ENCODE data around the gene DAB2IP.
"Not testable (repeated sequence)": the region's sequence is repeated elsewhere in the genome, so short reads cannot be mapped to it uniquely, and the experiment has no call there.

The DAB2IP gene

GRCh38 chr9:121609822-121610637, 41.4 kb upstream of the DAB2IP start:
- no peak for TF ChIP-seq CTCF (conservative IDR thresholded peaks at IDR 0.05)
- TF ChIP-seq ZFX (IDR thresholded peaks at IDR 0.05), result no peak
- H3K27ac ChIP-seq, result no peak overlapping the region

- TF ChIP-seq ZFX (IDR thresholded peaks at IDR 0.05) (no peak), CTCF (conservative IDR thresholded peaks at IDR 0.05) (no peak)
- H3K27ac ChIP-seq, result no peak overlapping the region
Observed at GRCh38 chr9:121610638-121610953, 40.8 kb upstream of the DAB2IP start.

GRCh38 chr9:121612511-121612998, 38.9 kb upstream of the DAB2IP start:
- TF ChIP-seq CTCF (conservative IDR thresholded peaks at IDR 0.05), result no peak
- no peak for TF ChIP-seq ZFX (IDR thresholded peaks at IDR 0.05)
- H3K27ac ChIP-seq, result no peak overlapping the region

- no peak overlapping the region for H3K27ac ChIP-seq
- no peak for TF ChIP-seq CTCF (conservative IDR thresholded peaks at IDR 0.05)
- TF ChIP-seq ZFX (IDR thresholded peaks at IDR 0.05), result no peak
Observed at GRCh38 chr9:121613009-121613752, 38.3 kb upstream of the DAB2IP start.

GRCh38 chr9:121616123-121616755, 35.2 kb upstream of the DAB2IP start:
- TF ChIP-seq ZFX (IDR thresholded peaks at IDR 0.05), result no peak
- no peak for TF ChIP-seq CTCF (conservative IDR thresholded peaks at IDR 0.05)
- H3K27ac ChIP-seq, result no peak overlapping the region

- TF ChIP-seq ZFX (IDR thresholded peaks at IDR 0.05), result no peak
- H3K27ac ChIP-seq, result no peak overlapping the region
Observed at GRCh38 chr9:121618504-121618903, 32.9 kb upstream of the DAB2IP start.

- H3K27ac ChIP-seq, result not testable (repeated sequence)
Observed at GRCh38 chr9:121618910-121619309, 32.5 kb upstream of the DAB2IP start.
